ENCODE data around the gene SERPINA9. TPM values are rescaled to one million over a fixed set of nuclear protein-coding genes. Genes with fewer than 3 reads are reported as not detected.
"Not testable (repeated sequence)": the region's sequence is repeated elsewhere in the genome, so short reads cannot be mapped to it uniquely, and the experiment has no call there.

The SERPINA9 gene
- total RNA-seq, 4 donors from 2014 or later, result not detected

DNA sequence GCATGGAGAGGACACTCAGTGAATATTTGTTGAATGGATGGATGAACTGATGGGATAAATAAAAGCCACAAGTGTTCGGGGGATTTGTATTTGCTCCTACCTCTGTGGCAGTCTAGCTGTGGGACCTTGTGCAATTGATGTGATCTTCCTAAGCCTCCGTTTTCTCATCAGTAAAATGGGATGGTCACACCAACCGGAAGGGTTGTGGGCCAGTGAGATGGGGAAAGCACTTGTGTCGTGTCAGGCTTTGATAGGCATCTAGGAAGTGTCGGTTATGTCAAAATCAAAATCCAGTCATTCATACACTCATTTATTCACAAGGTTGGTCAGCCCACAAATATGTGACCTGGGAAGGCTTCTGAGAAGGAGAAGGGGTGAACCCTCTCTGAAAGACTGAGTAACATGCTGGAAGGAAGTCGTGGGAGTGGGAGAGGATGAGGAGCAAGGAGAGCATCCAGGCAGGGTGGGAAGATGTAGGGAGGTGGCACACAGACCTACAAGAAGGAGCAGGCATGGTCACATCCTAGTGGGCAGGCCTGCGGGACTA lies 7.8 kb upstream of the SERPINA9 start:
- Histone ChIP-seq H3K4me1 (peaks cover 0 to 13% (median 3%) of the 10 kb centered on the region in 4 donors), H3K27me3 (peaks cover 0 to 16% of the 10 kb centered on the region in 2 donors), H3K4me3 (no peak overlapping the region), H3K36me3 (no peaks in the 10 kb centered on the region), H3K27ac (no peak overlapping the region), H3K9me3 (peaks cover 0 to 13% (median under 1%) of the 10 kb centered on the region in 4 donors)
- 83 to 84% methylated on average over 7 of the region's 7 CpGs for WGBS, 2 donors
- no peak for DNase-seq (ENCODE audit: low spot score in 2 of 2)
- TF ChIP-seq EP300 (IDR thresholded peaks at IDR 0.05) (no peak), POLR2A (IDR thresholded peaks at IDR 0.05) (no peak)
- TF ChIP-seq, protein P1, sequence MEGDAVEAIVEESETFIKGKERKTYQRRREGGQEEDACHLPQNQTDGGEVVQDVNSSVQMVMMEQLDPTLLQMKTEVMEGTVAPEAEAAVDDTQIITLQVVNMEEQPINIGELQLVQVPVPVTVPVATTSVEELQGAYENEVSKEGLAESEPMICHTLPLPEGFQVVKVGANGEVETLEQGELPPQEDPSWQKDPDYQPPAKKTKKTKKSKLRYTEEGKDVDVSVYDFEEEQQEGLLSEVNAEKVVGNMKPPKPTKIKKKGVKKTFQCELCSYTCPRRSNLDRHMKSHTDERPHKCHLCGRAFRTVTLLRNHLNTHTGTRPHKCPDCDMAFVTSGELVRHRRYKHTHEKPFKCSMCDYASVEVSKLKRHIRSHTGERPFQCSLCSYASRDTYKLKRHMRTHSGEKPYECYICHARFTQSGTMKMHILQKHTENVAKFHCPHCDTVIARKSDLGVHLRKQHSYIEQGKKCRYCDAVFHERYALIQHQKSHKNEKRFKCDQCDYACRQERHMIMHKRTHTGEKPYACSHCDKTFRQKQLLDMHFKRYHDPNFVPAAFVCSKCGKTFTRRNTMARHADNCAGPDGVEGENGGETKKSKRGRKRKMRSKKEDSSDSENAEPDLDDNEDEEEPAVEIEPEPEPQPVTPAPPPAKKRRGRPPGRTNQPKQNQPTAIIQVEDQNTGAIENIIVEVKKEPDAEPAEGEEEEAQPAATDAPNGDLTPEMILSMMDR (IDR thresholded peaks at IDR 0.05), result no peak

- H3K4me1 ChIP-seq, result peaks cover 0 to 13% (median 3%) of the 10 kb centered on the region in 4 donors
- 90 to 91% methylated on average over 10 of the region's 10 CpGs for WGBS, 2 donors
- H3K36me3 ChIP-seq, result no peaks in the 10 kb centered on the region
- peaks cover 0 to 16% of the 10 kb centered on the region in 2 donors for H3K27me3 ChIP-seq
- H3K27ac ChIP-seq, result no peak overlapping the region
- no peak for TF ChIP-seq EP300 (IDR thresholded peaks at IDR 0.05)
- H3K4me3 ChIP-seq, result no peak overlapping the region
- DNase-seq (ENCODE audit: low spot score in 2 of 2), result no peak
- H3K9me3 ChIP-seq, result peaks cover 0 to 20% (median 5%) of the 10 kb centered on the region in 4 donors
These were observed 7.1 kb upstream of the SERPINA9 start for GRCh38 chr14:94483071-94483451.

- H3K36me3 ChIP-seq; H3K27me3 ChIP-seq; H3K27ac ChIP-seq; H3K4me3 ChIP-seq; DNase-seq (ENCODE audit: low spot score in 2 of 2): not testable (repeated sequence)
- H3K4me1 ChIP-seq, result peaks cover 0 to 13% (median 3%) of the 10 kb centered on the region in 4 donors
- WGBS, 2 donors, result 81 to 82% methylated on average over 10 of the region's 10 CpGs
- H3K9me3 ChIP-seq, result peaks cover 0 to 27% (median 6%) of the 10 kb centered on the region in 4 donors
These were observed 6.4 kb upstream of the SERPINA9 start for GRCh38 chr14:94482132-94483070.

DNA sequence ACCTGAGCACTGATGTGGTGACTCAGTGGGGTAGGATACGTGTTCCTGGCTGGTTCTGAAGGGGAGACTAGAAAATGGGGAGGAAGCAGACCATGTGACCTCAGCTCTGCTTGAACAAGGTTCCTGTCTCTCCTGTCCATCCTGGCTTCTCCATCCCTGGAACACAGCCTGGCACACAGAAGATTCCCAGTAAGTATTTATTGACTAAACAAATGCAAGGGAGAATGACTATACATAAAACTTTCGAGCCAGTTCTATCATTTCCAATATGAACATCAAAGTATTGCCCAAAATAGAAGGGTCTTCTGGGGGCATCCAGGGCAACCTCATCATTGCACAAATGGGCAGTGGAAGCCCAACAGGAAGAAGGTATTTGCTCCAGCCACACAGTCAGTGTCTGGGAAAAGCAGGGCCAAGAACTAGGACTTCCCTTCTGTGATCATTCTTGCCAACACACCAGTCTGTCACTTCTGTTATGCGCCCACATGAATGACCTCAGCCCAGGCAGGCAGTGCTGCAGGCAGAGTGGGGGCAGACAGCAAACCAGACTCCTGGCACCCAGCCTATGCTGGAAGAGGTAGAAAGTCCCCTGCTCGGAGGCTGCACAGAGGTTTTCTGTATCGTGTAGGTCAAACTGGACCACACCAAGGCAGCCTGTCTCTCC lies 5.6 kb upstream of the SERPINA9 start:
- Histone ChIP-seq H3K4me1 (peaks cover 0 to 9% (median 3%) of the 10 kb centered on the region in 4 donors), H3K9me3 (peaks cover 0 to 29% (median 6%) of the 10 kb centered on the region in 4 donors), H3K4me3 (no peak overlapping the region), H3K36me3 (no peaks in the 10 kb centered on the region), H3K27me3 (peaks cover 0 to 3% of the 10 kb centered on the region in 2 donors), H3K27ac (no peak overlapping the region)
- no peak for DNase-seq (ENCODE audit: low spot score in 2 of 2)
- WGBS, 2 donors, result 63 to 69% methylated on average over 5 of the region's 5 CpGs
- TF ChIP-seq EP300 (IDR thresholded peaks at IDR 0.05) (no peak), POLR2A (IDR thresholded peaks at IDR 0.05) (no peak)
- TF ChIP-seq, protein P1 (IDR thresholded peaks at IDR 0.05), result no peak

- no peak overlapping the region for H3K4me3 ChIP-seq
- peaks cover 0 to 29% (median 6%) of the 10 kb centered on the region in 4 donors for H3K9me3 ChIP-seq
- peaks cover 0 to 1% (median 0%) of the 10 kb centered on the region in 4 donors for H3K4me1 ChIP-seq
- H3K27ac ChIP-seq, result no peak overlapping the region
- WGBS, 2 donors, result 22 to 36% methylated on average over 2 of the region's 2 CpGs
- DNase-seq (ENCODE audit: low spot score in 2 of 2), result no peak
- H3K27me3 ChIP-seq, result no peaks in the 10 kb centered on the region
- TF ChIP-seq, protein P1 (IDR thresholded peaks at IDR 0.05), result no peak
- TF ChIP-seq POLR2A (IDR thresholded peaks at IDR 0.05) (no peak), EP300 (IDR thresholded peaks at IDR 0.05) (no peak)
- H3K36me3 ChIP-seq, result no peaks in the 10 kb centered on the region
These were observed 4.8 kb upstream of the SERPINA9 start for GRCh38 chr14:94480809-94481208.

All from tibial nerve (tissue), 4 donors.